ENCODE measurements around the gene CLUH.

CLUH gene

DNA sequence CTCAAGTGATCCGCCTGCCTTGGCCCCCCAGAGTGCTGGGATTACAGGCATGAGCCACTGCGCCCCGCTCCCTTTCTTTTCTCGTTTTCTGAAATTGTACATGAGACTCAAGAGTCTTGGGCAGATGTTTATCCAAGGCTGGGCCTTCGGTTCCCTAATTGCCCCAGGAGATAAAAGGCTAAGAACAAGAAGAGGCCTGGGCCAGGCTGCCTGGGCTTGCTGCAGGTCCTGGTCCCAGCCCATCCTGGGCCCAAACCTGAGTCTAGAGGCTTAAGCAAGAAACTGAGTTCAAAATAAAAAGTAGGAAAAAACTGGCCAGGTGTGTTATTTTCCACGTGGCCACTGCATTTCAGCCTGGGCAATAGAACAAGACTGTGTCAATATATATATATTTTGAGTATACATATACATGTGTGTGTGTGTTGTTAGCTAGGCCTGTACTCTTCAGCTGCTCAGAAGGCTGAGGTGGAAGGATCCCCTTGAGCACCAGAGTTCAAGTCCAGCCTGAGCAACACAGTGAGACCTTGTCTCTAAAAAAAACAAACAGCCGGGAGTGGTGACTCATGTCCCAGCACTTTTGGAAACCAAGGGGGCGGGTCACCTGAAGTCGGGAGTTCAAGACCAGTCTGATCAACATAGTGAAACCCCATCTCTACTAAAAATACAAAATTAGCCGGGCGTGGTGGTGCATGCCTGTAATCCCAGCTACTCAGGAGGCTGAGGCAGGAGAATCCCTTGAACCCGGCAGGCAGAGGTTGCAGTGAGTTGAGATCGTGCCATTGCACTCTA lies 6.8 kb upstream of the CLUH start:
- no peaks in the 10 kb centered on the region for H3K36me3 ChIP-seq (ENCODE audit: control insufficient read depth, insufficient read depth, low read length)
- H3K4me3 ChIP-seq (ENCODE audit: low read depth, low read length): no peak overlapping the region
- H3K27ac ChIP-seq (ENCODE audit: low read depth, low read length): no peak overlapping the region
- no peak overlapping the region for H3K9ac ChIP-seq (ENCODE audit: low read depth, low read length)
- no peaks in the 10 kb centered on the region for H3K9me3 ChIP-seq (ENCODE audit: control insufficient read depth, insufficient read depth, low read length)
- H3K4me1 ChIP-seq (ENCODE audit: control insufficient read depth, insufficient read depth, low read length): peaks cover 12% of the 10 kb centered on the region
- H3K27me3 ChIP-seq (ENCODE audit: control insufficient read depth, insufficient read depth, low read length): no peaks in the 10 kb centered on the region

DNA sequence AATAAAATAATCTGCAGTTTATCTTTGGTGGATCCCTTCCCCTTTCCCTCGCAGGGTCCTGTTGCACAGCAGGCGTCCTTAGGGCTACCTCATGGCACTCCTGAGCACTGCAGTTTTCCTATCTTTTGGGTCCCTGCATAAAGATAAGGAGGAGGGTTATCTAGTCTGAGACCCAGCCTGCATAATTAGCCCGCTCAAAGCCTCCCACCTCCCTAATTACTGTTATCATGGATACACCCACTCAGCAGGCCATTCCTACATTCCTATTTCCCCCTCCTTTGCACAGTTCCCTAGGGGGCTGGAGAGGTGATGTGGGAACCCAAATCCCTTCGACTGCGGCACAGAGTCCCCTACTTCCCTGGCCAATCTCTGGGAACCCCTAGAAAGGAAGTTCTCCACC lies 5.1 kb upstream of the CLUH start:
- no peaks in the 10 kb centered on the region for H3K27me3 ChIP-seq (ENCODE audit: control insufficient read depth, insufficient read depth, low read length)
- H3K4me1 ChIP-seq (ENCODE audit: control insufficient read depth, insufficient read depth, low read length): peaks cover 14% of the 10 kb centered on the region
- H3K9ac ChIP-seq (ENCODE audit: low read depth, low read length): no peak overlapping the region
- no peaks in the 10 kb centered on the region for H3K36me3 ChIP-seq (ENCODE audit: control insufficient read depth, insufficient read depth, low read length)
- no peaks in the 10 kb centered on the region for H3K9me3 ChIP-seq (ENCODE audit: control insufficient read depth, insufficient read depth, low read length)
- H3K4me3 ChIP-seq (ENCODE audit: low read depth, low read length): no peak overlapping the region
- H3K27ac ChIP-seq (ENCODE audit: low read depth, low read length): no peak overlapping the region

DNA sequence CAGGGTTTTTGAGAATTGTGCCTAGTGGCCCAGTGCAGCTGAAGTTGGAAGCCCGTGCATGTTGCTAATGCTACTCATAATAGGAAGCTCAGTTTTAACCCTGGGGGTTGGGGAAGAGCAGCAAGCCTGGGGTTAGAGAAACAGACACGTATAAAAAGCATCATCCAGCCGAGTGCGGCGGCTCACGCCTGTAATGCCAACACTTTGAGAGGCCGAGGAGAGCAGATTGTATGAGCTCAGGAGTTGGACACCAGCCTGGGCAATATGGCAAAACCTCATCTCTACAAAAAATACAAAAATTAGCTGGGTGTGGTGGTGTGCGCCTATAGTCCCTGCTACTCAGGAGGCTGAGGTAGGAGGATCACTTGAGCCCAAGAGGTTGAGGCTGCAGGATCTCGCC lies 2.3 kb upstream of the CLUH start:
- Histone ChIP-seq H3K27ac (ENCODE audit: low read depth, low read length) (no peak overlapping the region), H3K36me3 (ENCODE audit: control insufficient read depth, insufficient read depth, low read length) (no peaks in the 10 kb centered on the region), H3K9me3 (ENCODE audit: control insufficient read depth, insufficient read depth, low read length) (no peaks in the 10 kb centered on the region), H3K27me3 (ENCODE audit: control insufficient read depth, insufficient read depth, low read length) (peaks cover 4% of the 10 kb centered on the region; the same call in 1 of the 2 replicates), H3K9ac (ENCODE audit: low read depth, low read length) (no peak overlapping the region), H3K4me3 (ENCODE audit: low read depth, low read length) (no peak overlapping the region), H3K4me1 (ENCODE audit: control insufficient read depth, insufficient read depth, low read length) (peaks cover 18% of the 10 kb centered on the region)

DNA sequence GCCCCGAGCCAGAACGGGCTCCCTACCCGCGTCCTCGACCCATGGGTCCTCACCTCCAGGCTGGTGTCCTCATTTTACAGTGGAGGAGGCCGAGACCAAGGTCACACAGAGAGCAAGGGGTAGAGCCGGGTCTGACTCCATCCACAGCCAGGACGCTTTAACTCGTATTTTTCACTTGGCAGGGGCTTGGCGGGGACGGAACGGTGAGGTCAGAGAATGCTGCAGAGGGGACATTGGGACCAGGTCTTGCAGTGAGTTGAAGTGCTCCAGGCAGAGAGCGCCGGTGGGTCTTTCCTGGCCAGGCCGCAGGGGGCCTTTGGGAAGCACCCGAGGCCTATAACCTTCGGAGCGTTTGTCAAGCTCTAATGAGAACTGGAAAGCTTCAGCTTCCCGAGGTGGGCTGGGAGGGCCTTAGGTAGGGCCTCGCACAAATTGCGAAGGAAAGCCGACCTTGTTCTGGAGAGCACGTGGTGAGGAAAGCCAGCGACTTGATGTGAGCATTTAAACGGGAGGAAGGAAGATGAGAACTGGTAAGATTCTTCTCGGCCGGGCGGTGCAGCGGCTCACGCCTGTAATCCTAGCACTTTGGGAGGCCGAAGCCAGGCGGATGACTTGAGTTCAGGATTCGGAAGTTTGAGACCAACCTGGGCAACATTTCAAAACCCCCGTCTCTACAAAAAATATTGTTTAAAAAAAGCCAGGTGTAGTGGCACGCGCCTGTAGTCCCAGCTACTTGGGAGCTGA lies 908 bp upstream of the CLUH start:
- Histone ChIP-seq H3K36me3 (ENCODE audit: control insufficient read depth, insufficient read depth, low read length) (no peaks in the 10 kb centered on the region), H3K4me1 (ENCODE audit: control insufficient read depth, insufficient read depth, low read length) (peaks cover 18% of the 10 kb centered on the region), H3K27me3 (ENCODE audit: control insufficient read depth, insufficient read depth, low read length) (peaks cover 4% of the 10 kb centered on the region; the same call in 1 of the 2 replicates), H3K9ac (ENCODE audit: low read depth, low read length) (0 out of 2 replicates have a peak overlapping the region, but pooled peaks have one; percentile 34), H3K4me3 (ENCODE audit: low read depth, low read length) (peak overlapping the region; percentile 63), H3K27ac (ENCODE audit: low read depth, low read length) (peak overlapping the region; percentile 27), H3K9me3 (ENCODE audit: control insufficient read depth, insufficient read depth, low read length) (no peaks in the 10 kb centered on the region)

DNA sequence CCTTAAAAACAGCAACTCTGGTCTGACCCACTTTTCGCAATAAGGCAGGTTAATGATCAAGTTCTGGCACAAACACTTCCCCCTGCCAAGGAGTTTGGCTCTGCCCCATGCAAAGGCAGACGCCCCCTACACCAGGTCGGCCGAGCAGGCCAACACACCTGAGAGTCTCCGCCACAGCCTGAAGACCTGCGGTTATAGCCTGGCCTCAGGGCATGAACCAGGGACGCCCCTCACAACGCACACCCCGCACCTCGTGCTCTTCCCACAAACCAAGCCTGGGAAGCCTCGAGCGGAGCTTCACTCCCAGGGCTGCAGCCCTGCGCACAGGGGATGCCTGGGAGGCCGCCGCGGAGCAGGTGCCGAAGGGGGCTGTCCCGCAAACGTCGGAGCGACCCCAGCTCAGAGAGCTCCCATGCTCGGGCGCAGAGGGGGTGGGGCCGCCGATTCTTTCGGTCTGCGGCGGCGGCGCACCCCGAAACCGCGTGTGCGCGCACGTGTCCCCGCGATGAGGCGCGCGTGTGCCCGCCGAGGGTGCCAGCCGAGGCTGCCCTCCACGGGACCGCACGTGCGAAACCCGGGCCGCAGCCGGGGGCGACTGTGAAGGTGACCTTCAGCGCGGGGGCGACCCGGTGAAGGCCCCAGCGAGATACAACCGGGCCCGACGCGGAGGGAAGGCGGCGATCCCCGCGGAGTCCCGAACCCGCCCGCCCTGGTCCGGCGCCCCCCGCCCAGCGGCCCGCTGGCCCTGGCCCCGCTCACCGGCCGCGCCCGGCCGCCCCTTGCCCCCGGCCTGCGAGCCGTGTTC lies 559 bp downstream of the CLUH start:
- H3K9ac ChIP-seq (ENCODE audit: low read depth, low read length): peak overlapping the region; percentile 68
- H3K9me3 ChIP-seq (ENCODE audit: control insufficient read depth, insufficient read depth, low read length): no peaks in the 10 kb centered on the region
- H3K27ac ChIP-seq (ENCODE audit: low read depth, low read length): no peak overlapping the region
- peaks cover 4% of the 10 kb centered on the region; the same call in 1 of the 2 replicates for H3K27me3 ChIP-seq (ENCODE audit: control insufficient read depth, insufficient read depth, low read length)
- H3K36me3 ChIP-seq (ENCODE audit: control insufficient read depth, insufficient read depth, low read length): no peaks in the 10 kb centered on the region
- peaks cover 23% of the 10 kb centered on the region for H3K4me1 ChIP-seq (ENCODE audit: control insufficient read depth, insufficient read depth, low read length)
- peak overlapping the region; percentile 63 for H3K4me3 ChIP-seq (ENCODE audit: low read depth, low read length)

DNA sequence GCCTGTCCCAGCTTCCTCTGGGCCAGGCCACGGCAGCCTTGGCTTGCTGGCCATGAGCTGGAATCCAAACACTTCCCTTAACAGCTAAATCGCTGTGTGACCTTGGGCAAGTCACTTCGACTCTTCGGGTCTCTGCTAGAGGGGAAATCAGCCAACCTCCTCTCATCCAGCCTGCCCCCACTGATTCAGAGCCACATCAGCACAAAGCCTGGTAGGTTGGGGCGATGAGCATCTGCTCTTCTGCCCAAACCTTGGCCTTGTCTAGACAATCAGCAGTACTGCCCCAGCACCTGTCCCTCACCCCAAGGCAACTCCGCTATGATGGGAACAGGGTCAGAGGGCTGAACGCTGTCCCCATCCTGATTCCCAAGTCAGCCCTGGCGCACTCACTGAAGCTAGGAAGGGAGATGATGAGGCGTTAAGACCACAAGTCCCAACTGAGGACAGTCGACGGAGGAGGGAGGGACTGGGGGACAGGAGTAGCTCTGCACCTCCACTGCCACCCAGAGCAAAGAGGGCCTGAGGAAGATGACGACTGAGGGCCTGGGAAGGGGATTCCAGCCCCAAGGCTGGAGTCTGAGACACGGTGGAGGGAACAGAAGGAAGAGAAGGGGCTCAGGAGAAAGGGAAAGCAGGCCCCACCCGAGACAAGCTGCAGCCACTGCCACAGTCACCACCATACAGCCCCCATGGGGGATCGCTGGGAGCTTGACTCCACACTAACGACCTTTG lies 1.3 kb downstream of the CLUH start:
- peaks cover 4% of the 10 kb centered on the region; the same call in 1 of the 2 replicates for H3K27me3 ChIP-seq (ENCODE audit: control insufficient read depth, insufficient read depth, low read length)
- H3K4me3 ChIP-seq (ENCODE audit: low read depth, low read length): peak overlapping the region; percentile 63
- H3K9me3 ChIP-seq (ENCODE audit: control insufficient read depth, insufficient read depth, low read length): no peaks in the 10 kb centered on the region
- H3K4me1 ChIP-seq (ENCODE audit: control insufficient read depth, insufficient read depth, low read length): peaks cover 26% of the 10 kb centered on the region
- H3K27ac ChIP-seq (ENCODE audit: low read depth, low read length): no peak overlapping the region
- H3K9ac ChIP-seq (ENCODE audit: low read depth, low read length): 0 out of 2 replicates have a peak overlapping the region, but pooled peaks have one; percentile 68
- H3K36me3 ChIP-seq (ENCODE audit: control insufficient read depth, insufficient read depth, low read length): no peaks in the 10 kb centered on the region

DNA sequence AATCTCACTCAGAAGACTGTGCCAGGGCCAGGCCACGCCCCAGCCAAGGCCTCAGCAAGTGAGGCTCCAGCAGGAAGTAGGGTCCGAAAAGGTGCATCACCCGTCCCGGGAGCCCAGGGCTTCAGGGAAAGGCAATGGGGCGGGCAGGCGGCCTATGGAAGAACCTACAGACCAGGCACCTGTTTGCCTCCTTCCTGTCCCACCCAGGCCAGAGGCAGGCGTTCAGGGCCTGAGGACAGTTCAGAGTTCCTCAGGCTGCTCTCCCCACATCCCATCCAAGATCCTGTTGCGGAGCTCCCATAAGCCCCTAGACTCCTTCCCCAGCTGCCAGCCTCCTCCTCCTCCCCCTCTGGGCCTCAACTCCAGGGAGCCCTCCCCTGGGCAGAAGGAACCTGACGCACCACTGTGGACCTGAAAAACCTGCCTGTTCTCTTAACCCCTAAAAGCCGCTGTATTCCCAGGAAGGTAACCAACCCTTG lies 2.3 kb downstream of the CLUH start:
- no peaks in the 10 kb centered on the region for H3K9me3 ChIP-seq (ENCODE audit: control insufficient read depth, insufficient read depth, low read length)
- H3K27me3 ChIP-seq (ENCODE audit: control insufficient read depth, insufficient read depth, low read length): peaks cover 4% of the 10 kb centered on the region; the same call in 1 of the 2 replicates
- H3K9ac ChIP-seq (ENCODE audit: low read depth, low read length): peak overlapping the region; percentile 20; the same call in 1 of the 2 replicates
- H3K4me1 ChIP-seq (ENCODE audit: control insufficient read depth, insufficient read depth, low read length): peaks cover 26% of the 10 kb centered on the region
- no peaks in the 10 kb centered on the region for H3K36me3 ChIP-seq (ENCODE audit: control insufficient read depth, insufficient read depth, low read length)
- H3K4me3 ChIP-seq (ENCODE audit: low read depth, low read length): no peak overlapping the region
- H3K27ac ChIP-seq (ENCODE audit: low read depth, low read length): no peak overlapping the region

DNA sequence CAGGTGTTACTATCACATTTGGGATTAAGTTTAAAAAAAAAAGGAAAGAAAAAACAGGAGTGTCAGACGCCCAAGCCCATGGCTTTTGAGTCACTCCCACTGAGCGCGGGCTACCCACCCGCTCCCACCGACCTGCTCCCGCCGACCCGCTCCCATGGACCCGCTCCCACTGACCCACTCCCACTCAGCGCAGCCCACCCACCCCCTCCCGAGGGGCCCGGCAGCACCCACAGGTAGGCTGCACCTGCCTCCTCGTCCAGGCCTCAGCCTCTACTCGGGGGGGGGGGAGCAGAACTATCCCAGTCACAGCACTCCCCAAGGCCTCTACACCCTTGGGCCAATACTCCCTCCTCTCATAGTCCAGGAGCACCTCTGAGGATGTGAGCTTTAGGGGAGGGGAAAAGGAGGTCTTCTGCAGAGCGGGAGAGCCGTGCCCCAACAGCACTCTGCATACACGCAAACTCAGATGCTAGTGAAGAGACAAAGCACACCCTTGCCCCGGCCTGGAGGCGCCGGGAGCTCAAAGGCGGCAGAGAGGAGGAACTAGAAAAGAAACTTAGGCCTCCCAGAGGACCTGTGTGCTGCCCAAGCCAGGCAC lies 2.9 kb downstream of the CLUH start:
- no peak overlapping the region for H3K4me3 ChIP-seq (ENCODE audit: low read depth, low read length)

DNA sequence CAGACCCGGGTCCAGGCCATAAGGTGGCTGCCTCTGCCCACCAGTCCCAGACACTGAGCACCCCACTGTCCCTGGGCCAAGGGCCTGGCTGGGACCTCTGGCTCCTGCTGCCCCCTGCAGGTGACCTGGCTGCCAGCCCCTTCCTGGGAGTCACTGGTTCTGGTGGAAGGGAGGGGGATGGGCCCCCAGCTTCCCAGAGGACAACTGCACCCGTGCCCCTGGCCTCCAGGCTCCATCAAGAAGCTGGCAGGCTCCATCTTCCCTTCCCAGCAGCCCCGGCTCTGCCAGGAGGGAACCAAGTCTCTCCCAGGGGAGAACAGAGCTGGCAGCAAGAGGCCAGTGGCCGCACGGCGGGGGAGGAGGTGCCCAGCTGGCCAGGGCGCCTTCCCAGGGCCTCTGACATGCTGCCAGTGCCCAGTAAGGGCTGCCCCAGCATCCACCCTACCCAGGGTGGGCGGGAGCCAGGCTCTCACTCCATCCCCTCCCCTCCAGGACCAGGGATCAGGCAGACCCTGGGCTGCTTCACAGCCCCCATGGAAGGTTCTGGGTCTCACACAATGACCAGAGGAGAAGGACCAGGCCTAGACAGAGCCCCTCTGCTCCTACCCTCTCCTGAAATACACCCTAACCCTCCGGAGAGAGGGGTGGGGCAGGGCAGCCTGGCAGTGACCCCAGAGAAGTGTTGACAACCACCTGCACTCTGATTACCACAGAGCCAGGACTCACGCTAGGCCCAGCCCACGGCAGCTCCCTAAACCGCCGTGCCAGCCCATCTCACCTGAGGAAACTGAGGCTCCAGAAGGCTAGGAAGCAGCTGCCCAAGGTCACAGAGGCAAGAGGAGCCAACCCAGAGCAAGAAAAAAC lies 3.6 kb downstream of the CLUH start:
- Histone ChIP-seq H3K27me3 (ENCODE audit: control insufficient read depth, insufficient read depth, low read length) (peaks cover 4% of the 10 kb centered on the region; the same call in 1 of the 2 replicates), H3K9me3 (ENCODE audit: control insufficient read depth, insufficient read depth, low read length) (no peaks in the 10 kb centered on the region), H3K27ac (ENCODE audit: low read depth, low read length) (no peak overlapping the region), H3K4me1 (ENCODE audit: control insufficient read depth, insufficient read depth, low read length) (peaks cover 26% of the 10 kb centered on the region), H3K4me3 (ENCODE audit: low read depth, low read length) (no peak overlapping the region), H3K9ac (ENCODE audit: low read depth, low read length) (no peak overlapping the region), H3K36me3 (ENCODE audit: control insufficient read depth, insufficient read depth, low read length) (peaks cover 11% of the 10 kb centered on the region)

More for the DNA sequence above, 2.9 kb downstream of the CLUH start:
- no peak overlapping the region for H3K9ac ChIP-seq (ENCODE audit: low read depth, low read length)
- H3K9me3 ChIP-seq (ENCODE audit: control insufficient read depth, insufficient read depth, low read length): no peaks in the 10 kb centered on the region
- peaks cover 4% of the 10 kb centered on the region; the same call in 1 of the 2 replicates for H3K27me3 ChIP-seq (ENCODE audit: control insufficient read depth, insufficient read depth, low read length)
- peaks cover 4% of the 10 kb centered on the region; the same call in 1 of the 2 replicates for H3K36me3 ChIP-seq (ENCODE audit: control insufficient read depth, insufficient read depth, low read length)
- H3K27ac ChIP-seq (ENCODE audit: low read depth, low read length): no peak overlapping the region
- peaks cover 26% of the 10 kb centered on the region for H3K4me1 ChIP-seq (ENCODE audit: control insufficient read depth, insufficient read depth, low read length)

All from HUES48 (cell line).